HEK293 (cell line): Measurements from ENCODE around the gene WDR47.

ENCODE experiments used
- GLIS2 ChIP-seq: fragments of 450-650 bp; formaldehyde crosslinking; IDR thresholded peaks from 2 replicates; pipeline ENCODE4 v1.5.1; 2016; ENCODE audit warnings: missing biosample characterization, missing genetic modification characterization
- MEIS1 ChIP-seq: sonication (generic); formaldehyde crosslinking; IDR thresholded peaks from 2 replicates; pipeline ENCODE4 v1.8.1; 2022; ENCODE audit warnings: missing genetic modification reagents, mild to moderate bottlenecking, borderline replicate concordance
- ZNF514 ChIP-seq: fragments of 450-650 bp; formaldehyde crosslinking; IDR thresholded peaks from 2 replicates; pipeline ENCODE4 v1.5.1; 2016; ENCODE audit warnings: missing biosample characterization, missing genetic modification characterization
- TF ChIP-seq, protein P1 (sequence below): fragments of 450-650 bp; formaldehyde crosslinking; IDR thresholded peaks from 2 replicates; pipeline ENCODE4 v1.5.1; 2016; ENCODE audit warnings: missing biosample characterization, missing genetic modification characterization
- TF ChIP-seq, protein P2 (sequence below): fragments of 450-650 bp; formaldehyde crosslinking; IDR thresholded peaks from 2 replicates; pipeline ENCODE4 v1.5.1; 2016; ENCODE audit warnings: missing biosample characterization, missing genetic modification characterization

GRCh38 chr1:108949044-108949443 is 92.9 kb downstream of the WDR47 start:
- TF ChIP-seq MEIS1 (CRISPR knock-in tag) (no peak), ZNF514 (no peak), GLIS2 (tag by site-specific recombination) (no peak)
- TF ChIP-seq, protein P1, sequence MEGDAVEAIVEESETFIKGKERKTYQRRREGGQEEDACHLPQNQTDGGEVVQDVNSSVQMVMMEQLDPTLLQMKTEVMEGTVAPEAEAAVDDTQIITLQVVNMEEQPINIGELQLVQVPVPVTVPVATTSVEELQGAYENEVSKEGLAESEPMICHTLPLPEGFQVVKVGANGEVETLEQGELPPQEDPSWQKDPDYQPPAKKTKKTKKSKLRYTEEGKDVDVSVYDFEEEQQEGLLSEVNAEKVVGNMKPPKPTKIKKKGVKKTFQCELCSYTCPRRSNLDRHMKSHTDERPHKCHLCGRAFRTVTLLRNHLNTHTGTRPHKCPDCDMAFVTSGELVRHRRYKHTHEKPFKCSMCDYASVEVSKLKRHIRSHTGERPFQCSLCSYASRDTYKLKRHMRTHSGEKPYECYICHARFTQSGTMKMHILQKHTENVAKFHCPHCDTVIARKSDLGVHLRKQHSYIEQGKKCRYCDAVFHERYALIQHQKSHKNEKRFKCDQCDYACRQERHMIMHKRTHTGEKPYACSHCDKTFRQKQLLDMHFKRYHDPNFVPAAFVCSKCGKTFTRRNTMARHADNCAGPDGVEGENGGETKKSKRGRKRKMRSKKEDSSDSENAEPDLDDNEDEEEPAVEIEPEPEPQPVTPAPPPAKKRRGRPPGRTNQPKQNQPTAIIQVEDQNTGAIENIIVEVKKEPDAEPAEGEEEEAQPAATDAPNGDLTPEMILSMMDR (tag by site-specific recombination): no peak
- TF ChIP-seq, protein P2, sequence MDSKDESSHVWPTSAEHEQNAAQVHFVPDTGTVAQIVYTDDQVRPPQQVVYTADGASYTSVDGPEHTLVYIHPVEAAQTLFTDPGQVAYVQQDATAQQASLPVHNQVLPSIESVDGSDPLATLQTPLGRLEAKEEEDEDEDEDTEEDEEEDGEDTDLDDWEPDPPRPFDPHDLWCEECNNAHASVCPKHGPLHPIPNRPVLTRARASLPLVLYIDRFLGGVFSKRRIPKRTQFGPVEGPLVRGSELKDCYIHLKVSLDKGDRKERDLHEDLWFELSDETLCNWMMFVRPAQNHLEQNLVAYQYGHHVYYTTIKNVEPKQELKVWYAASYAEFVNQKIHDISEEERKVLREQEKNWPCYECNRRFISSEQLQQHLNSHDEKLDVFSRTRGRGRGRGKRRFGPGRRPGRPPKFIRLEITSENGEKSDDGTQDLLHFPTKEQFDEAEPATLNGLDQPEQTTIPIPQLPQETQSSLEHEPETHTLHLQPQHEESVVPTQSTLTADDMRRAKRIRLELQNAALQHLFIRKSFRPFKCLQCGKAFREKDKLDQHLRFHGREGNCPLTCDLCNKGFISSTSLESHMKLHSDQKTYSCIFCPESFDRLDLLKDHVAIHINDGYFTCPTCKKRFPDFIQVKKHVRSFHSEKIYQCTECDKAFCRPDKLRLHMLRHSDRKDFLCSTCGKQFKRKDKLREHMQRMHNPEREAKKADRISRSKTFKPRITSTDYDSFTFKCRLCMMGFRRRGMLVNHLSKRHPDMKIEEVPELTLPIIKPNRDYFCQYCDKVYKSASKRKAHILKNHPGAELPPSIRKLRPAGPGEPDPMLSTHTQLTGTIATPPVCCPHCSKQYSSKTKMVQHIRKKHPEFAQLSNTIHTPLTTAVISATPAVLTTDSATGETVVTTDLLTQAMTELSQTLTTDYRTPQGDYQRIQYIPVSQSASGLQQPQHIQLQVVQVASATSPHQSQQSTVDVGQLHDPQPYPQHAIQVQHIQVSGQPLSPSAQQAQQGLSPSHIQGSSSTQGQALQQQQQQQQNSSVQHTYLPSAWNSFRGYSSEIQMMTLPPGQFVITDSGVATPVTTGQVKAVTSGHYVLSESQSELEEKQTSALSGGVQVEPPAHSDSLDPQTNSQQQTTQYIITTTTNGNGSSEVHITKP (tag by site-specific recombination): no peak
